Measurements from ENCODE around the gene GRK5. TPM values are rescaled to one million over a fixed set of nuclear protein-coding genes. Genes with fewer than 3 reads are reported as not detected.

GRK5 gene
- total RNA-seq, 4 donors from 2014 or later: 11.6 to 38.2 (median 21.4) TPM

GRCh38 chr10:119455609-119456434, 248.5 kb downstream of the GRK5 start:
- TF ChIP-seq, protein P1, sequence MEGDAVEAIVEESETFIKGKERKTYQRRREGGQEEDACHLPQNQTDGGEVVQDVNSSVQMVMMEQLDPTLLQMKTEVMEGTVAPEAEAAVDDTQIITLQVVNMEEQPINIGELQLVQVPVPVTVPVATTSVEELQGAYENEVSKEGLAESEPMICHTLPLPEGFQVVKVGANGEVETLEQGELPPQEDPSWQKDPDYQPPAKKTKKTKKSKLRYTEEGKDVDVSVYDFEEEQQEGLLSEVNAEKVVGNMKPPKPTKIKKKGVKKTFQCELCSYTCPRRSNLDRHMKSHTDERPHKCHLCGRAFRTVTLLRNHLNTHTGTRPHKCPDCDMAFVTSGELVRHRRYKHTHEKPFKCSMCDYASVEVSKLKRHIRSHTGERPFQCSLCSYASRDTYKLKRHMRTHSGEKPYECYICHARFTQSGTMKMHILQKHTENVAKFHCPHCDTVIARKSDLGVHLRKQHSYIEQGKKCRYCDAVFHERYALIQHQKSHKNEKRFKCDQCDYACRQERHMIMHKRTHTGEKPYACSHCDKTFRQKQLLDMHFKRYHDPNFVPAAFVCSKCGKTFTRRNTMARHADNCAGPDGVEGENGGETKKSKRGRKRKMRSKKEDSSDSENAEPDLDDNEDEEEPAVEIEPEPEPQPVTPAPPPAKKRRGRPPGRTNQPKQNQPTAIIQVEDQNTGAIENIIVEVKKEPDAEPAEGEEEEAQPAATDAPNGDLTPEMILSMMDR (IDR thresholded peaks at IDR 0.05; ENCODE audit: low read depth): no peak

DNA sequence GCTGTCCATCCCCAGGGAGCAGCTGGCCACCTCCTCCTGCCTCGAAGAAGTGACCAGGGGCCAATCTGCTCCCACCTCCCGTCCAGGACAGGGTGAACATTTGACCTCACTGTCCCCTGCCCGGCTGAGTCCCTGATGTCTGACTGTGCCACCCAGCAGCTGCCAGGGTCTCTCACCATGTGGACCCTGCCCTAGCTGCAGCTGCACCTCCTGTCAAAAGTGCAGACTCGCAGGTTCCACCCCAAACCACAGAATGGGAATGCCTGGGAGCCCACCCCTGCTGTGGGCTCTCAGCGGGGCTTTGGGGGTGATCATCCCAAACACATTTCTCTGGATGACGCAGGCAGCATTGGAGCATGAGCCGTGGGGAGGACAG, 249.1 kb downstream of the GRK5 start:
- TF ChIP-seq, protein P1 (IDR thresholded peaks at IDR 0.05; ENCODE audit: low read depth): no peak

GRCh38 chr10:119457966-119458766, 250.8 kb downstream of the GRK5 start:
- TF ChIP-seq, protein P1 (IDR thresholded peaks at IDR 0.05; ENCODE audit: low read depth): no peak

- TF ChIP-seq, protein P1 (IDR thresholded peaks at IDR 0.05; ENCODE audit: low read depth): no peak
Measured at GRCh38 chr10:119459681-119460340, 252.4 kb downstream of the GRK5 start.

- TF ChIP-seq, protein P1 (IDR thresholded peaks at IDR 0.05; ENCODE audit: low read depth): no peak
Measured at GRCh38 chr10:119460369-119461195, 253.2 kb downstream of the GRK5 start.

DNA sequence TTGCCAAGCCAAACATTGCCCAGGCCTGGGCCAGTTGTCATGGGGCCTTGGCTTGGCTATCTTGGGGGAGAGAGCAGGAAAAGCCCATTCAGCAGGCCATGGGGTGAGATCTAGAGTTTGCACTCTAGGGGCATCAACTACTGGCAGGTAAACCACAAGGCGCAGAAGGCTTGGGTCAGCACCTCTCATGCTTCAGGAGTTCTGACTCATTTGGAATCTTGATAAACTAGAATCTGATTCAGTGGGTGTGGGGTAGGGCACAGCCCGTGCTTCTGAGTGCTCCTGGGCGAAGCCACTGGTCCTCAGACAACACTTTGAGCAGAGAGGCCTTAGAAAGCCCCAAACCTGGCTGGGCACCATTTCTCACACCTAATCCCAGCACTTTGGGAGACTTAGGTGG, 254.0 kb downstream of the GRK5 start:
- TF ChIP-seq, protein P1 (IDR thresholded peaks at IDR 0.05; ENCODE audit: low read depth): no peak
